Effector memory CD8-positive, alpha-beta T cell (primary cell): ENCODE measurements around the gene ZNF350.
"Not testable (repeated sequence)": the region's sequence is repeated elsewhere in the genome, so short reads cannot be mapped to it uniquely, and the experiment has no call there.

Experiments used
- ATAC-seq: fragments of 150-1000 bp; cut with Tn5 transposase; replicated peaks from 2 replicates; pipeline ENCODE4 v1.10.0; 2021; ENCODE audit warnings: mild to moderate bottlenecking, moderate library complexity
- DNase-seq, 3 experiments: peaks; one replicate each; pipeline ENCODE4 v3.0.0; 2021
- H3K27ac Mint-ChIP-seq, 2 donors: one replicate each; pipeline ENCODE4 v1.8.0; 2022; ENCODE audit warnings: mild to moderate bottlenecking in 2 of 2, mixed read lengths in 2 of 2, moderate library complexity in 2 of 2
- H3K27me3 Mint-ChIP-seq, 2 donors: one replicate each; pipeline ENCODE4 v1.8.0; 2022; ENCODE audit warnings: mixed read lengths in 2 of 2
- H3K36me3 Mint-ChIP-seq: one replicate; pipeline ENCODE4 v1.8.0; 2022; ENCODE audit warnings: mild to moderate bottlenecking, moderate library complexity, mixed read lengths; ENCODE audit not compliant: insufficient read depth
- H3K4me1 Mint-ChIP-seq, 2 donors: one replicate each; pipeline ENCODE4 v1.8.0; 2022; ENCODE audit warnings: low read depth in 2 of 2, mixed read lengths in 2 of 2
- H3K4me3 Mint-ChIP-seq, 2 donors: one replicate each; pipeline ENCODE4 v1.8.0; 2022; ENCODE audit warnings: mild to moderate bottlenecking in 2 of 2, mixed read lengths in 2 of 2, moderate library complexity in 2 of 2
- H3K9me3 Mint-ChIP-seq, 2 donors: one replicate each; pipeline ENCODE4 v1.8.0; 2022; ENCODE audit warnings: mixed read lengths in 2 of 2

ZNF350 gene

DNA sequence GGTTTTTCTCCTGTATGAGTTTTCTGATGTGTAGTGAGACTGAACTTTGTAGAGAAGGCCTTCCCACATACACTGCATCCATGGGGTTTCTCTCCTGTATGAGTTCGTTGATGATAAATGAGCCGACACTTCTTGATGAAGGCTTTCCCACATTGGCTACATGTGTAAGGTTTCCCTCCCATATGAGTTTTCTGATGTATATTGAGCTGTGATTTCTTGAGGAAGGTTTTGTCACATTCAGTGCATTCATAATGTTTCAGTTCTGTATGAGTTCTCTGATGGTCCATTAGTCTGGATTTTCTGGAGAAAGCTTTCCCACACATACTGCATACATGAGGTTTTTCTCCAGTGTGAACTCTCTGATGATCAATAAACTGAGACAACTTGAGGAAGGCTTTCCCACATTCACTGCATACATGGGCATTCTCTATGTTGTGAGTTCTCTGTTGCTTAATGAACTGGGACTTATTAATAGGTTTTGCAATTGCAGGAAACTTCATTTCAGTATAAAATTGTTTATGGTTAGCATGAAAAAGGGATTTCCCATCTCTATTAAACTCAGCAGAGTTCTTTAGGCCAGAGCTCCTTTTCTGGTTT lies 7.5 kb upstream of the ZNF350 start:
- DNase-seq (no peak), ATAC-seq (no peak)
- H3K4me3 Mint-ChIP-seq, result no peak overlapping the region
- H3K9me3 Mint-ChIP-seq, result peaks cover 7 to 10% of the 10 kb centered on the region in 2 donors
- H3K27me3 Mint-ChIP-seq, result no peaks in the 10 kb centered on the region
- H3K36me3 Mint-ChIP-seq, result peaks cover 27% of the 10 kb centered on the region
- no peaks in the 10 kb centered on the region for H3K4me1 Mint-ChIP-seq
- H3K27ac Mint-ChIP-seq, result no peak overlapping the region

DNA sequence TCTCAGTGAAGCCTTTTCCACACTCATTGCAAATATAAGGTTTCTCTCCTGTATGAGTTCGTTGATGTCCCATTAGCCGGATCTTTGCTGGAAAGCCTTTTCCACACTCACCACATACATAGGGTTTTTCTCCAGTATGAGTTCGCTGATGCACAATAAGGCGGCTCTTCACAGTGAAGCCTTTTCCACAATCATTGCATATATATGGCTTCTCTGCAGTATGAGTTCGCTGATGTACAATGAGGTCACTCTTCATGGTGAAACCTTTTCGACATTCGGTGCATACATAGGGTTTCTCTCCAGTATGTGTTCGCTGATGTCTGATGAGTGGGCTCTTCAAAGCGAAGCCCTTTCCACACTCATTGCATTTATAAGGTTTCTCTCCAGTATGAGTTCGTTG lies 6.8 kb upstream of the ZNF350 start:
- H3K36me3 Mint-ChIP-seq, result peaks cover 21% of the 10 kb centered on the region
- H3K27ac Mint-ChIP-seq, result no peak overlapping the region
- ATAC-seq, result no peak
- H3K4me3 Mint-ChIP-seq, result no peak overlapping the region
- H3K4me1 Mint-ChIP-seq, result no peaks in the 10 kb centered on the region
- DNase-seq, result no peak
- peaks cover 10 to 15% of the 10 kb centered on the region in 2 donors for H3K9me3 Mint-ChIP-seq
- no peaks in the 10 kb centered on the region for H3K27me3 Mint-ChIP-seq

DNA sequence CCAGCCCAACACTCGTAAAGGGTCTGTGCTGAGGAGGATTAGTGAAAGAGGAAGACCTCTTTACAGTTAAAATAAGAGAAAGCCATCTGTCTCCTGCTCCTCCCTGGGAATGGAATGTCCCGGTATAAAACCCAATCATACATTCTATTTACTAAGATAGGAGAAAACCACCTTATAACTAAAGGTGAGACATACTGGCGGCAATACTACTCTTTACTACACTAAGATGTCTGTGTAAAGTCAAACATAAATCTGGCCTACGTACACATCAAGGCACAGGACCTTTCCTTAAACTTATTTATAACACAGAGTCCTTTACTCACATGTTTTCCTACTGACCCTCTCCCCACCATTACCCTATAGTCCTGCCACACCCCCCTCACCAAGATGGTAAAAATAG lies 3.3 kb downstream of the ZNF350 start:
- Mint-ChIP-seq H3K27me3 (no peaks in the 10 kb centered on the region), H3K36me3 (peaks cover 33% of the 10 kb centered on the region), H3K9me3 (peaks cover 11 to 29% of the 10 kb centered on the region in 2 donors), H3K4me3 (no peak overlapping the region), H3K27ac (no peak overlapping the region), H3K4me1 (peaks cover 13 to 17% of the 10 kb centered on the region in 2 donors)
- no peak for DNase-seq
- ATAC-seq, result no peak

DNA sequence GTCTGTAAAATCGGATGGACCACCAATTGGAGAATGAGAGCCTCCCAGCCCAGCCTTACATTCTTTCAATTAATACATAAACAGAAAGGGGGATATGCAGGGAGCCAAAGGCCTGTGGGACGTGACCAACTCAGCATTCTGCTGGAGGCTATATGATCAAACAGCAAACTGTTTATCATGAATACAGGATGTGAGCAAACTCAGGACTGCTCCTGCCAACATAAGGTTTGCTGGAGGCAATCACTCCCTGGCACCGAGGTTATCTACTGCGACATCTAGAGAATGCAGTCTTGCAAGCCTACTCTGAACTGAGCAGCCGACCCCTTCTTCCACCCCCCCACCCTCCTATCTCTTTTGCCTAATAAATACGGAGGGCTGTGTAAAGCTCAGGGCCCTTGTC lies 5.7 kb downstream of the ZNF350 start:
- not testable (repeated sequence) for H3K4me3 Mint-ChIP-seq, ATAC-seq

DNA sequence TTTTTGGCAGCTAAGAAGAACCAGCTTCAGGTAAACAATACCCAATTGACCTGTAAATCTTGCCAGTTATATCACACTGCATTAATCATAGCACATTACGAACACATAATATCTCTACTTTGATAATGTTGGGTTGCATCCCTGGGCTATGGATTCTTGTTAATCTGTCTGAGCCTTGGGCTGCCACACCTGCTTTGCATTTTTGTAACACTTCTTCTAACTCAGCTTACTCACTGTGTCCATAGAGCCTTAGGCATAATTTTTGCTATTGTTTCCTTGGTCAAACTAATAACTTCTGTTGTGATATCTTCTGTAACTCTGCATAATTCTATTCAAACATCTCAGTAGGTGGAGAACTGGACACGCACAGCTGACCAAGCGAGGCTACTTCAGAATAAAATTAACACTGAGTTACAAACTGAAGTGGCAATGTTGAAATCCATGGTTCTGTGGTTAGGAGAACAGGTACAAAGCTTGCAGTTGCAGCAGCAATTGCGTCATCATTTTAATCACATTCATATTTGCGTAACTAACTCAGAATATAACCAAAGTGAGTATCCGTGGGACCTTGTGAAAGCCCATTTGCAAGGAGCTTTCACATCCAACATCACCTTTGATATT lies 6.4 kb downstream of the ZNF350 start:
- no peak for ATAC-seq
- H3K4me1 Mint-ChIP-seq, result peaks cover 5% of the 10 kb centered on the region in 2 donors
- DNase-seq, result no peak
- no peaks in the 10 kb centered on the region for H3K27me3 Mint-ChIP-seq
- no peak overlapping the region for H3K4me3 Mint-ChIP-seq
- no peak overlapping the region for H3K27ac Mint-ChIP-seq
- H3K36me3 Mint-ChIP-seq, result peaks cover 22% of the 10 kb centered on the region
- H3K9me3 Mint-ChIP-seq, result peaks cover 11 to 22% of the 10 kb centered on the region in 2 donors

More for the DNA sequence above, 5.7 kb downstream of the ZNF350 start:
- H3K36me3 Mint-ChIP-seq, result peaks cover 22% of the 10 kb centered on the region
- not testable (repeated sequence) for DNase-seq, H3K27me3 Mint-ChIP-seq, H3K4me1 Mint-ChIP-seq, H3K27ac Mint-ChIP-seq
- H3K9me3 Mint-ChIP-seq, result peaks cover 11 to 21% of the 10 kb centered on the region in 2 donors

DNA sequence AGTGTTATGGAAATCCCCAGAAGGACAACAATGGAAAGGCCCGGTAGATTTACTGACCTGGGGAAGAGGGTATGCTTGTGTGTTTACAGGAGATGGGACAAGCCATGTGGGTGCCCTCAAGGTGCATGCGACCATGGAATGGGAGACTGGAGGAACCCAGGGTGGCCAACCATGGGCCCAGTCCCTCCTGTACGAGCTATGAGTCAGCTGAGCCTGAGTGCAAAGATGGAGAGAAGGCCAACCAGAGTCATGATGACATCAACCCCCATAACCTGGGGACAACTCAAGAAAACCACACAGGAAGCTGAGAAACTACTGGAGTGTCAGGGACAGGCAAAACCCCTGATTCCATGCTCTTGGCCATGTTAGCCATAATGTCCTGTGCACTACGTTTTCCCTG lies 7.8 kb downstream of the ZNF350 start:
- ATAC-seq, result no peak
- Mint-ChIP-seq H3K27me3 (no peaks in the 10 kb centered on the region), H3K36me3 (peaks cover 29% of the 10 kb centered on the region), H3K27ac (peak overlapping the region in 1 of 2 donors; percentile 72), H3K4me1 (peaks cover 5% of the 10 kb centered on the region in 2 donors), H3K4me3 (no peak overlapping the region), H3K9me3 (peaks cover 11 to 22% of the 10 kb centered on the region in 2 donors)
- no peak for DNase-seq

DNA sequence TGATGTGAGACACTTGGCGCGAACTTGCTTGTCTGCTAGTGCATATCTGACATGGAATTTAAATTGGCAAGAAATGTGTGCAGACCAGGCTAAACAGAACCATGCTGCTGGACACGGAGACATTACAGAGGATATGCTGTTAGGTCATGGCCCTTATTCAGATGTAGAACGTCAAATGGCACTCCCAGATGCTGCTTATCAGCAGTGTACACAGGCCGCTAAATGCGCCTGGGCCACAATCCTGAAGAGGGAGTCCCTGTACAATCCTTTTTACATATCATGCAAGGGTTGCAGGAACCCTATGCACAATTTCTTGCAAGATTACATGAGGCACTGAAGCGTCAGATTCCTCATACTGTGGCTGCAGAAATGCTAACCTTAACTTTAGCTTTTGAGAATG lies 9.3 kb downstream of the ZNF350 start:
- H3K9me3 Mint-ChIP-seq, result peaks cover 13 to 15% of the 10 kb centered on the region in 2 donors
- no peak for DNase-seq

DNA sequence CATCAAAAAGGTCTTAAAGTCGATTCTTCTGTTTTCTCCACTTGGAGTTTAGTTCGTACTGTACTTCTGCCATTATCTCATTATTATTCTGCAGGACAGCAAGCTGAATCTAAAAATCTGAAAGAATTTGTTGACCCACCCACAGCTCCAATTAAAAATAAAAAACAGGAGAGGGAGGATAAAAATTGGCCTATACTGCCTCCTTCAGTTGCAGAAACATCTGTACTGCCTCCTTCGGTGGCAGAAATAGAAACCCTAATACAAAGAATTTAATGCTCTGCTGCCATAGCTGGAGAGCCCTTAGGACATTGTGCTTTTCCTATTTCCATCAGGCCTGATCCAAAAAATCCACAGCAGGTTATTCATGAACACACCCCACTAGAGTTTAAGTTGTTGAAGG lies 9.8 kb downstream of the ZNF350 start:
- Mint-ChIP-seq H3K4me1 (peaks cover 5% of the 10 kb centered on the region in 2 donors), H3K27me3 (no peaks in the 10 kb centered on the region), H3K9me3 (peaks cover 13 to 14% of the 10 kb centered on the region in 2 donors), H3K36me3 (peaks cover 46% of the 10 kb centered on the region), H3K27ac (no peak overlapping the region), H3K4me3 (no peak overlapping the region)
- ATAC-seq (no peak), DNase-seq (no peak)

More for the DNA sequence above, 9.3 kb downstream of the ZNF350 start:
- no peaks in the 10 kb centered on the region for H3K27me3 Mint-ChIP-seq
- H3K4me3 Mint-ChIP-seq, result no peak overlapping the region
- peaks cover 5% of the 10 kb centered on the region in 2 donors for H3K4me1 Mint-ChIP-seq
- H3K27ac Mint-ChIP-seq, result no peak overlapping the region
- ATAC-seq, result no peak
- peaks cover 41% of the 10 kb centered on the region for H3K36me3 Mint-ChIP-seq

DNA sequence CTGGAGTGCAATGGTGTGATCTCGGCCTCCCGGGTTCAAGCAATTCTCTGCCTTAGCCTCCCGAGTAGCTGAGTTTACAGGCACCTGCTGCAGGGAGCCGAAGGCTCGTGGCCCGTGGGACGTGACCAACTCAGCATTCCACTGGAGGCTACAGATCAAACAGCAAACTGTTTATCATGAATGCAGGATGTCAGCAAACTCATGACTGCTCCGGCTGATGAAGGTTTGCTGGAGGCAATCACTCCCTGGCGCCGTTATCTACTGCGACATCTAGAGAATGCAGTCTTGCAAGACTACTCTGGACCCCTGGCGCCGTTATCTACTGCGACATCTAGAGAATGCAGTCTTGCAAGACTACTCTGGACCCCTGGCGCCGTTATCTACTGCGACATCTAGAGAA lies 10.9 kb downstream of the ZNF350 start:
- H3K36me3 Mint-ChIP-seq, result peaks cover 48% of the 10 kb centered on the region
- not testable (repeated sequence) for H3K9me3 Mint-ChIP-seq, H3K4me3 Mint-ChIP-seq, H3K27ac Mint-ChIP-seq, H3K4me1 Mint-ChIP-seq, ATAC-seq, H3K27me3 Mint-ChIP-seq, DNase-seq

DNA sequence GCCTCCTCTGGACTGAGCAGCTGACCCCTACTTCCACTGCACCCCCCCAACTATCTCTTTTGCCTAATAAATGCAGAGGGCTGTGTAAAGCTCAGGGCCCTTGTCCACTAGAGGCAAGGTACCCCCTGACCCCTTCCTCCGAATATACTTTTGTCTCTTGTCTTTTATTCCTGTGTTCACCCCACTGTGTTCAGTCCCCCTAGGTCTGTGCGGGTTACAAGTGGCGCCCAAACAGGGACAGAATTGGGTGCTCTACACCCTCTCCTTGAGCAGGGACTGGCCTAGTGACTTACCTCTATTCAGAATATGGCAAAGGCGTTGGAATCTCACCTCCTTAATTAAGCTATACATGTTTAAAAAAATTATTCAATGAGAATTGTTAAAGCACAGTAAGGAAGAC lies 15.0 kb downstream of the ZNF350 start:
- Mint-ChIP-seq H3K36me3 (peaks cover 77% of the 10 kb centered on the region), H3K4me3 (no peak overlapping the region), H3K4me1 (no peaks in the 10 kb centered on the region), H3K27ac (peak overlapping the region in 1 of 2 donors; percentile 32), H3K27me3 (no peaks in the 10 kb centered on the region), H3K9me3 (peaks cover 16 to 20% of the 10 kb centered on the region in 2 donors)
- ATAC-seq (no peak), DNase-seq (peak in 2 of 3 experiments; percentile 3 to 9)

DNA sequence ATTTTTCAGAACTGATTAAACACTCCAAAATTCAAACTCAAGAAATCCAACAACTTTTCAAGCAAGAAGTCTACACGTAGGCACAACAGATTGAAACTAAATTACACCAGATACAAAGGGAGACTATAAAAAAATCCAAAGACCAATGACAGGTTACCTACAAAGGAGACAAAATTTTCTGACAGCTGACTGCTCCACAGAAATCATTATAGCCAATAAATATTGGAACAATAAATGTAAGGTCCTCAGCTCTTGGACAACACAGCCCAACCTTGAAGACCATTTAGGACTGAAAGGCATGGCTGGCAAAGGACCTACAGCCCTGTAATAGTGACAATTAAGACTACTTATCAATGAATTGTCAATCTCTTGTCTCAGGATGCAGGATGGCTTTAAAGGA lies 15.9 kb downstream of the ZNF350 start:
- no peak for ATAC-seq
- peaks cover 12% of the 10 kb centered on the region in 2 donors for H3K9me3 Mint-ChIP-seq
- peaks cover 86% of the 10 kb centered on the region for H3K36me3 Mint-ChIP-seq
- DNase-seq, result no peak
- H3K27me3 Mint-ChIP-seq, result no peaks in the 10 kb centered on the region
- no peak overlapping the region for H3K27ac Mint-ChIP-seq
- H3K4me3 Mint-ChIP-seq, result no peak overlapping the region
- H3K4me1 Mint-ChIP-seq, result no peaks in the 10 kb centered on the region

DNA sequence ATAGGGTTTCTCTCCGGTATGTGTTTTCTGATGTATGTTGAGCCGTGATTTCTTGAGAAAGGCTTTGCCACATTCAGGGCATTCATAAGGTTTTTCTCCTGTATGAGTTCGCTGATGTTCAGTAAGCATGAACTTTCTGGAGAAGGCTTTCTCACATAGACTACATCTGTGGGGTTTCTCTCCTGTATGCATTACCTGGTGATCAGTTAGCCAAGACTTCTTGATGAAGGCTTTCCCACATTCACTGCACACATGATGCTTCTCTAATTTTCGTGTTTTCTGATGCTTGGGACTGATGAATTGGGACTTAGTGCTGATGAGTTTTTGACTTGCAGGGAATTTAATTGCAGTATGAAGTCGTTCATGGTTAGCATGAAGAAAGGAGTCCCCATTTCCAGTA lies 21.1 kb downstream of the ZNF350 start:
- peaks cover 20 to 31% of the 10 kb centered on the region in 2 donors for H3K9me3 Mint-ChIP-seq
- H3K27ac Mint-ChIP-seq, result no peak overlapping the region
- H3K4me3 Mint-ChIP-seq, result no peak overlapping the region
- H3K4me1 Mint-ChIP-seq, result no peaks in the 10 kb centered on the region
- no peaks in the 10 kb centered on the region for H3K27me3 Mint-ChIP-seq
- ATAC-seq, result no peak
- DNase-seq, result no peak
- H3K36me3 Mint-ChIP-seq, result peaks cover 55% of the 10 kb centered on the region

DNA sequence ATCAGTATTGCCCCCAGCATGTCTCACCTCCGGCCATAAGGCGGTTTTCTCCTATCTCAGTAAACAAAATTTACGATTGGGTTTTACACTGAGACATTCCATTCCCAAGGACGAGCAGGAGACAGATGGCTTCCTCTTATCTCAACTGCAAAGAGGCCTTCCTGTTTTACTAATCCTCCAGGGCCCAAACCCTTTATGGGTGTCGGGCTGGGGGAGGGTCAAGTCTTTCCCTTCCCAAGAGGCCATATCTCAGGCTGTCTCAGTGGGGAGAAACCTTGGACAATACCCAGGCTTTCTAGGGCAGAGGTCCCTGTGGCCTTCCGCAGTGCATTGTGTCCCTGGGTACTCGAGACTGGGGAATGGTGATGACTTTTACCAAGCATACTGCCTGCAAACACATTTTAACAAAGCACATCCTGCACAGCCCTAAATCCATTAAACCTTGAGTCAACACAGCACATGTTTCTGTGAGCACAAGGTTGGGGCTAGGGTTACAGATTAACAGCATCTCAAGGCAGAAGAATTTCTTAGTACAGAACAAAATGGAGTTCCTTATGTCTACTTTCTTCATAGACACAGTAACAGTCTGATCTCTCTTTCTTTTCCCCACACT lies 25.9 kb downstream of the ZNF350 start:
- ATAC-seq, H3K4me1 Mint-ChIP-seq, H3K27ac Mint-ChIP-seq, DNase-seq, H3K27me3 Mint-ChIP-seq, H3K4me3 Mint-ChIP-seq: not testable (repeated sequence)
- Mint-ChIP-seq H3K9me3 (peaks cover 31 to 37% of the 10 kb centered on the region in 2 donors), H3K36me3 (peaks cover 14% of the 10 kb centered on the region)

DNA sequence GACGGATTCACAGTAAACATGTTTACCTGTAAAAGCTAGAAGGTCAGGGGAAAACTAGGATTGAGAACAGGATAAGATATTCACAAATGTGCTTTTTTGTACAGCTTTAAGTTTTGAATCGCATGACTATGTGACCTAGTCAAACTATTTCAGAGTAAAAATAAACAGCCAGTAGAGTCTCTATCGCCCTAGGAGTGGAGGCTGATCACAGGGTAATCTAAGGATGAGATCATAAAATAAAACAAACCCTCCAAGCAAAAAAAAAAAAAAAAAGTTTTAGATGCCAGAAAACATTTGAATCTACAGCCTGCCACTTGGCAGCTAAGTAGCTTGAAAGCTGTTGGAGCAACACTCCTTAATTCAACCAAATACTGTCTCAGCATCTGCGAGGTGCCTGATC lies 26.8 kb downstream of the ZNF350 start:
- Mint-ChIP-seq H3K4me3 (no peak overlapping the region), H3K36me3 (peaks cover 4% of the 10 kb centered on the region), H3K9me3 (peaks cover 24 to 38% of the 10 kb centered on the region in 2 donors), H3K27ac (no peak overlapping the region), H3K4me1 (no peaks in the 10 kb centered on the region), H3K27me3 (no peaks in the 10 kb centered on the region)
- ATAC-seq (no peak), DNase-seq (no peak)
